WTC11 (cell line): ENCODE results near the gene STK32B. TPM values are rescaled to one million over a fixed set of nuclear protein-coding genes. Genes with fewer than 3 reads are reported as not detected.

Experiments
- ATAC-seq: fragments of 200-7000 bp; cut with Tn5 transposase; 2 replicates; pipeline ENCODE4 v1.10.0; 2021; ENCODE audit warnings: mild to moderate bottlenecking, moderate library complexity
- CTCF ChIA-PET: fragments of 300-600 bp; sonication (Branson Sonifier 250); formaldehyde crosslinking; loops from one replicate; lab custom pipeline; 2021; ENCODE audit warnings: antibody characterized with exemption; lab: Charles Lee
- POLR2A ChIA-PET: fragments of 350-600 bp; sonication (Branson Sonifier 250); formaldehyde crosslinking; loops from one replicate; lab custom pipeline; 2021; ENCODE audit warnings: antibody characterized with exemption; lab: Charles Lee
- DNase-seq: peaks from one replicate; pipeline ENCODE4 v3.0.0; 2021; ENCODE audit warnings: low spot score
- H3K27ac Mint-ChIP-seq: 2 replicates; pipeline ENCODE4 v1.8.0; 2021; ENCODE audit warnings: mixed read lengths
- H3K27me3 Mint-ChIP-seq: 2 replicates; pipeline ENCODE4 v1.8.0; 2021; ENCODE audit warnings: low read depth, mild to moderate bottlenecking, moderate library complexity, mixed read lengths
- H3K36me3 Mint-ChIP-seq: 2 replicates; pipeline ENCODE4 v1.8.0; 2021; ENCODE audit warnings: mixed read lengths
- H3K4me1 Mint-ChIP-seq: 2 replicates; pipeline ENCODE4 v1.8.0; 2022; ENCODE audit warnings: mixed read lengths
- H3K4me3 Mint-ChIP-seq: 2 replicates; pipeline ENCODE4 v1.8.0; 2021; ENCODE audit warnings: mild to moderate bottlenecking, moderate library complexity, mixed read lengths
- H3K9me3 Mint-ChIP-seq: 2 replicates; pipeline ENCODE4 v1.8.0; 2021; ENCODE audit warnings: mixed read lengths
- AR ChIP-seq: fragments of 250-450 bp; sonication (Bioruptor Pico); IDR thresholded peaks from 2 replicates; pipeline ENCODE4 v1.9.0; 2021; ENCODE audit warnings: mild to moderate bottlenecking
- ATF2 ChIP-seq: sonication (generic); formaldehyde crosslinking; IDR thresholded peaks from 2 replicates; pipeline ENCODE4 v1.8.1; 2022; ENCODE audit warnings: low read depth, missing genetic modification reagents, borderline replicate concordance
- E2F4 ChIP-seq: sonication (generic); formaldehyde crosslinking; IDR thresholded peaks from 2 replicates; pipeline ENCODE4 v1.8.1; 2022; ENCODE audit warnings: low read depth, mild to moderate bottlenecking, moderate library complexity, missing genetic modification reagents, borderline replicate concordance
- EMX1 ChIP-seq: fragments of 250-450 bp; sonication (Bioruptor Pico); IDR thresholded peaks from 2 replicates; pipeline ENCODE4 v1.8.0; 2021; ENCODE audit warnings: mild to moderate bottlenecking
- ESRRA ChIP-seq: sonication (generic); formaldehyde crosslinking; IDR thresholded peaks from 2 replicates; pipeline ENCODE4 v1.8.1; 2022; ENCODE audit warnings: mild to moderate bottlenecking, missing genetic modification reagents, borderline replicate concordance
- HMGA2 ChIP-seq: fragments of 250-450 bp; sonication (Bioruptor Pico); IDR thresholded peaks from 2 replicates; pipeline ENCODE4 v1.4.0; 2021; ENCODE audit warnings: mild to moderate bottlenecking, moderate library complexity
- IRF2 ChIP-seq: sonication (generic); formaldehyde crosslinking; IDR thresholded peaks from 2 replicates; pipeline ENCODE4 v1.8.0; 2022; ENCODE audit warnings: low read depth, missing genetic modification reagents, borderline replicate concordance
- NFATC4 ChIP-seq: fragments of 250-450 bp; sonication (Bioruptor Pico); IDR thresholded peaks from 2 replicates; pipeline ENCODE4 v1.9.0; 2021; ENCODE audit warnings: mild to moderate bottlenecking
- PRDM15 ChIP-seq: sonication (generic); formaldehyde crosslinking; IDR thresholded peaks from 2 replicates; pipeline ENCODE4 v1.8.0; 2022; ENCODE audit warnings: missing genetic modification reagents
- PRRX2 ChIP-seq: fragments of 250-450 bp; sonication (Bioruptor Pico); IDR thresholded peaks from 2 replicates; pipeline ENCODE4 v1.8.0; 2021; ENCODE audit warnings: mild to moderate bottlenecking
- RORB ChIP-seq: fragments of 250-450 bp; sonication (Bioruptor Pico); IDR thresholded peaks from 2 replicates; pipeline ENCODE4 v1.9.0; 2021; ENCODE audit warnings: mild to moderate bottlenecking
- TCF7 ChIP-seq: sonication (generic); formaldehyde crosslinking; IDR thresholded peaks from 2 replicates; pipeline ENCODE4 v1.8.0; 2022; ENCODE audit warnings: mild to moderate bottlenecking, low read depth, missing genetic modification reagents, moderate library complexity
- total RNA-seq: library from RNA; stranded (reverse); gene quantifications from 3 replicates; pipeline ENCODE4 v1.2.3, GENCODE V29; 2021
- TF ChIP-seq, protein P1 (sequence below): sonication (generic); formaldehyde crosslinking; IDR thresholded peaks from 2 replicates; pipeline ENCODE4 v1.8.0; 2022; ENCODE audit warnings: mild to moderate bottlenecking, missing genetic modification reagents
- TF ChIP-seq, protein P2 (sequence below): fragments of 200-600 bp; IDR thresholded peaks from 2 replicates; pipeline ENCODE4 v1.8.0; 2022; ENCODE audit warnings: antibody characterized with exemption
- TF ChIP-seq, protein P3 (sequence below): sonication (generic); formaldehyde crosslinking; IDR thresholded peaks from 2 replicates; pipeline ENCODE4 v1.8.1; 2022; ENCODE audit warnings: mild to moderate bottlenecking, missing genetic modification reagents, moderate library complexity, borderline replicate concordance

Gene STK32B
- total RNA-seq, 1 experiment from 2014 or later: 1.9 TPM

GRCh38 chr4:5544762-5545161, 493.5 kb downstream of the STK32B start:
- Mint-ChIP-seq H3K27me3 (peaks cover 4% of the 10 kb centered on the region; the same call in 1 of the 2 replicates), H3K9me3 (peaks cover 15% of the 10 kb centered on the region), H3K4me1 (no peaks in the 10 kb centered on the region), H3K27ac (peak overlapping the region; percentile 39; the same call in 1 of the 2 replicates), H3K4me3 (no peak overlapping the region), H3K36me3 (peaks cover 13% of the 10 kb centered on the region)
- TF ChIP-seq ESRRA (CRISPR knock-in tag): no peak
- TF ChIP-seq PRDM15 (CRISPR knock-in tag): no peak
- CTCF ChIA-PET: interaction anchor here (0.5 to 1.0 kb wide), 2 partner anchors 10 to 84 kb away, joined by 3 to 4 read pairs; no protein-coding TSS in a partner anchor
- ATAC-seq (no peak), DNase-seq (no peak)
- POLR2A ChIA-PET: no interaction called here

DNA sequence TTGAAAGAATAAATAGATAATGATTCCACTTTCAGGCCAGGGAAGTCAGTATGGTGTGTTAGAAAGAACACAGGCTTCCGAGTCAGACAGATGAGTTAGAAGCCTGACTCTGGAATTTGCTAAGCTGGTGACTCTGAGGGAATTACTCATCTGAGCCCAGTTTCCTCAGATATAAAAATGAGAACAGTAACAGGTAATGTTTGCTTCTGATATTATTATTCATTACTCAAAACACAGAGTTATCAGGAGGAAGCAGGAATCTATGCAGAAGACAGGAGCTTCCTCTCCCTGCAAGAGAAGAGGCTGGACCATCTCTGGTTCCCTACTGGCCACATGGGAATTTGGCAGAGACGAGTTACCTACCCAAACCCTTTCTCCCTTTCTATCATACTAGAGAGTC, 494.0 kb downstream of the STK32B start:
- DNase-seq: no peak
- TF ChIP-seq EMX1 (CRISPR knock-in tag): no peak
- no peak for TF ChIP-seq NFATC4
- no peak for TF ChIP-seq ESRRA (CRISPR knock-in tag)
- TF ChIP-seq, protein P1, sequence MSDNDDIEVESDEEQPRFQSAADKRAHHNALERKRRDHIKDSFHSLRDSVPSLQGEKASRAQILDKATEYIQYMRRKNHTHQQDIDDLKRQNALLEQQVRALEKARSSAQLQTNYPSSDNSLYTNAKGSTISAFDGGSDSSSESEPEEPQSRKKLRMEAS: no peak
- no peak for TF ChIP-seq HMGA2 (CRISPR knock-in tag)
- no peak for TF ChIP-seq AR
- TF ChIP-seq RORB (CRISPR knock-in tag): no peak
- TF ChIP-seq TCF7 (CRISPR knock-in tag): no peak
- TF ChIP-seq PRRX2: no peak
- TF ChIP-seq ATF2 (CRISPR knock-in tag): no peak
- TF ChIP-seq E2F4 (CRISPR knock-in tag): no peak
- TF ChIP-seq, protein P2, sequence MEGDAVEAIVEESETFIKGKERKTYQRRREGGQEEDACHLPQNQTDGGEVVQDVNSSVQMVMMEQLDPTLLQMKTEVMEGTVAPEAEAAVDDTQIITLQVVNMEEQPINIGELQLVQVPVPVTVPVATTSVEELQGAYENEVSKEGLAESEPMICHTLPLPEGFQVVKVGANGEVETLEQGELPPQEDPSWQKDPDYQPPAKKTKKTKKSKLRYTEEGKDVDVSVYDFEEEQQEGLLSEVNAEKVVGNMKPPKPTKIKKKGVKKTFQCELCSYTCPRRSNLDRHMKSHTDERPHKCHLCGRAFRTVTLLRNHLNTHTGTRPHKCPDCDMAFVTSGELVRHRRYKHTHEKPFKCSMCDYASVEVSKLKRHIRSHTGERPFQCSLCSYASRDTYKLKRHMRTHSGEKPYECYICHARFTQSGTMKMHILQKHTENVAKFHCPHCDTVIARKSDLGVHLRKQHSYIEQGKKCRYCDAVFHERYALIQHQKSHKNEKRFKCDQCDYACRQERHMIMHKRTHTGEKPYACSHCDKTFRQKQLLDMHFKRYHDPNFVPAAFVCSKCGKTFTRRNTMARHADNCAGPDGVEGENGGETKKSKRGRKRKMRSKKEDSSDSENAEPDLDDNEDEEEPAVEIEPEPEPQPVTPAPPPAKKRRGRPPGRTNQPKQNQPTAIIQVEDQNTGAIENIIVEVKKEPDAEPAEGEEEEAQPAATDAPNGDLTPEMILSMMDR: no peak
- TF ChIP-seq, protein P3, sequence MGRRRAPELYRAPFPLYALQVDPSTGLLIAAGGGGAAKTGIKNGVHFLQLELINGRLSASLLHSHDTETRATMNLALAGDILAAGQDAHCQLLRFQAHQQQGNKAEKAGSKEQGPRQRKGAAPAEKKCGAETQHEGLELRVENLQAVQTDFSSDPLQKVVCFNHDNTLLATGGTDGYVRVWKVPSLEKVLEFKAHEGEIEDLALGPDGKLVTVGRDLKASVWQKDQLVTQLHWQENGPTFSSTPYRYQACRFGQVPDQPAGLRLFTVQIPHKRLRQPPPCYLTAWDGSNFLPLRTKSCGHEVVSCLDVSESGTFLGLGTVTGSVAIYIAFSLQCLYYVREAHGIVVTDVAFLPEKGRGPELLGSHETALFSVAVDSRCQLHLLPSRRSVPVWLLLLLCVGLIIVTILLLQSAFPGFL (CRISPR knock-in tag): no peak
- no peak for TF ChIP-seq IRF2 (CRISPR knock-in tag)
- TF ChIP-seq, all 79 proteins: peak for 0
- H3K27me3 Mint-ChIP-seq: peaks cover 5% of the 10 kb centered on the region; the same call in 1 of the 2 replicates
- no peak overlapping the region for H3K27ac Mint-ChIP-seq
- H3K9me3 Mint-ChIP-seq: peaks cover 20% of the 10 kb centered on the region
- no peak overlapping the region for H3K4me3 Mint-ChIP-seq
- POLR2A ChIA-PET: no interaction called here
- CTCF ChIA-PET: interaction anchor here (1.0 kb wide), 1 partner anchor 85 kb away, joined by 4 read pairs; no protein-coding TSS in a partner anchor
- H3K36me3 Mint-ChIP-seq: peaks cover 18% of the 10 kb centered on the region
- ATAC-seq: no peak
- H3K4me1 Mint-ChIP-seq: no peaks in the 10 kb centered on the region
